H1 (cell line): Measurements from ENCODE around the gene TTI1. TPM values are rescaled to one million over a fixed set of nuclear protein-coding genes. Genes with fewer than 3 reads are reported as not detected.

ENCODE experiments used
- CTCF ChIA-PET: fragments of 300-600 bp; sonication (Branson Sonifier 250); formaldehyde crosslinking; loops from one replicate; lab custom pipeline; 2021; ENCODE audit not compliant: partially characterized antibody; lab: Charles Lee
- POLR2A ChIA-PET: fragments of 300-600 bp; sonication (Branson Sonifier 250); formaldehyde crosslinking; loops from one replicate; lab custom pipeline; 2021; ENCODE audit warnings: inconsistent platforms; ENCODE audit not compliant: partially characterized antibody; lab: Charles Lee
- DNase-seq, 2 experiments: peaks; one replicate each; pipeline versions ENCODE4 v3.0.0 to v3.0.0-alpha.2; 2010 to 2022; ENCODE audit warnings: low spot score in 2 of 2, low read depth in 1 of 2, mixed read lengths in 1 of 2
- FAIRE-seq: peaks from 2 replicates; lab custom pipeline; 2011; peaks lifted over from hg19 to GRCh38; lab: Jason Lieb, UNC
- H2AFZ ChIP-seq: 2 replicates; pipeline ENCODE4 v1.8.1; 2012; ENCODE audit warnings: low read length, inconsistent platforms
- H2AK5ac ChIP-seq: 2 replicates; pipeline ENCODE4 v1.6.1; 2013; ENCODE audit warnings: low read depth, low read length
- H2BK120ac ChIP-seq: replicated peaks from 2 replicates; pipeline ENCODE3; 2013; ENCODE audit warnings: low read depth, low read length, inconsistent platforms
- H2BK12ac ChIP-seq: 2 replicates; pipeline ENCODE4 v1.6.1; 2013; ENCODE audit warnings: low read depth, low read length
- H2BK15ac ChIP-seq: 2 replicates; pipeline ENCODE4 v1.6.1; 2013; ENCODE audit warnings: low read length
- H2BK20ac ChIP-seq: 2 replicates; pipeline ENCODE4 v1.6.1; 2013; ENCODE audit warnings: low read length
- H2BK5ac ChIP-seq: 2 replicates; pipeline ENCODE4 v1.6.1; 2013; ENCODE audit warnings: low read depth, low read length
- H3K14ac ChIP-seq: 2 replicates; pipeline ENCODE4 v1.6.1; 2013; ENCODE audit warnings: inconsistent platforms; ENCODE audit not compliant: insufficient read length
- H3K18ac ChIP-seq: 2 replicates; pipeline ENCODE4 v1.6.1; 2013; ENCODE audit warnings: low read length; ENCODE audit errors: extremely low read depth
- H3K23ac ChIP-seq: 2 replicates; pipeline ENCODE4 v1.6.1; 2013; ENCODE audit warnings: inconsistent platforms; ENCODE audit not compliant: insufficient read length
- H3K23me2 ChIP-seq: 2 replicates; pipeline ENCODE4 v1.6.1; 2013; ENCODE audit warnings: low read depth, low read length
- H3K27ac ChIP-seq: 2 replicates; pipeline ENCODE4 v1.6.1; 2011; ENCODE audit warnings: low read depth, low read length, inconsistent platforms
- H3K27me3 ChIP-seq, 4 experiments: replicated peaks in 1 of 4; 1 replicate in 1 of 4; 2 replicates in 3 of 4; pipeline versions ENCODE4 v1.6.1 to v1.8.1; 2011 to 2013; ENCODE audit warnings: low read length in 3 of 4, mild to moderate bottlenecking in 3 of 4, inconsistent platforms in 2 of 4, mixed read lengths in 2 of 4, moderate library complexity in 1 of 4; ENCODE audit not compliant: control insufficient read depth in 3 of 4, insufficient read depth in 3 of 4; ENCODE audit errors: extremely low read depth in 1 of 4
- H3K36me3 ChIP-seq, 4 experiments: 2 replicates each; pipeline versions ENCODE4 v1.6.1 to v1.8.1; 2011 to 2013; ENCODE audit warnings: mild to moderate bottlenecking in 4 of 4, low read length in 3 of 4, moderate library complexity in 2 of 4, control low read depth in 1 of 4, inconsistent platforms in 1 of 4; ENCODE audit not compliant: insufficient read depth in 4 of 4, control insufficient read depth in 2 of 4
- H3K4ac ChIP-seq: replicated peaks from 2 replicates; pipeline ENCODE3; 2013; ENCODE audit warnings: low read length, low read depth, mixed read lengths, inconsistent platforms; ENCODE audit not compliant: insufficient read length
- H3K4me1 ChIP-seq, 4 experiments: replicated peaks in 1 of 4; 1 replicate in 1 of 4; 2 replicates in 3 of 4; pipeline versions ENCODE4 v1.6.1 to v1.8.1; 2011 to 2013; ENCODE audit warnings: low read length in 3 of 4, inconsistent platforms in 2 of 4, mixed read lengths in 1 of 4; ENCODE audit not compliant: insufficient read depth in 4 of 4, control insufficient read depth in 3 of 4
- H3K4me2 ChIP-seq, 2 experiments: 2 replicates each; pipeline versions ENCODE4 v1.6.1 to v1.8.1; 2011 to 2013; ENCODE audit warnings: low read depth in 2 of 2, low read length in 2 of 2, control low read depth in 1 of 2, inconsistent platforms in 1 of 2, mild to moderate bottlenecking in 1 of 2; ENCODE audit not compliant: insufficient read depth in 1 of 2
- H3K4me3 ChIP-seq, 4 experiments: fragments of 200-600, 300-600 bp in 1 of 4; sonication (generic), shearing (Covaris generic), sonication (Bioruptor Twin) in 1 of 4; 2 replicates each; pipeline versions ENCODE4 v1.5.1 to v1.8.1; 2011 to 2016; ENCODE audit warnings: low read length in 4 of 4, low read depth in 3 of 4, control low read depth in 2 of 4, inconsistent platforms in 2 of 4, mild to moderate bottlenecking in 2 of 4, mixed read lengths in 1 of 4, moderate library complexity in 1 of 4; ENCODE audit not compliant: insufficient read depth in 2 of 4; ENCODE audit errors: extremely low read depth in 1 of 4
- H3K56ac ChIP-seq: replicated peaks from 2 replicates; pipeline ENCODE3; 2013; ENCODE audit warnings: low read depth, mild to moderate bottlenecking, mixed read lengths, low read length, inconsistent platforms; ENCODE audit not compliant: insufficient read length
- H3K79me1 ChIP-seq: 2 replicates; pipeline ENCODE4 v1.6.1; 2013; ENCODE audit warnings: low read depth, low read length, control low read depth
- H3K79me2 ChIP-seq, 2 experiments: 2 replicates each; pipeline versions ENCODE4 v1.6.1 to v1.8.1; 2012 to 2013; ENCODE audit warnings: low read length in 2 of 2, mild to moderate bottlenecking in 2 of 2, inconsistent platforms in 1 of 2; ENCODE audit not compliant: insufficient read depth in 2 of 2, control insufficient read depth in 1 of 2
- H3K9ac ChIP-seq, 4 experiments: replicated peaks in 1 of 4; 1 replicate in 1 of 4; 2 replicates in 3 of 4; pipeline versions ENCODE4 v1.6.1 to v1.8.1; 2011 to 2013; ENCODE audit warnings: low read depth in 3 of 4, low read length in 3 of 4, control low read depth in 2 of 4, mild to moderate bottlenecking in 2 of 4, moderate library complexity in 2 of 4, inconsistent platforms in 1 of 4; ENCODE audit errors: extremely low read depth in 1 of 4
- H3K9me3 ChIP-seq, 2 experiments: 2 replicates each; pipeline versions ENCODE4 v1.6.1 to v1.8.1; 2012 to 2013; ENCODE audit warnings: mild to moderate bottlenecking in 2 of 2, moderate library complexity in 2 of 2, control low read depth in 1 of 2, inconsistent platforms in 1 of 2, low read depth in 1 of 2, low read length in 1 of 2, mixed read lengths in 1 of 2; ENCODE audit not compliant: insufficient read depth in 2 of 2
- H4K20me1 ChIP-seq, 2 experiments: replicated peaks in 1 of 2; 2 replicates each; pipeline versions ENCODE3 to v1.8.1; 2011 to 2013; ENCODE audit warnings: inconsistent platforms in 2 of 2, low read length in 2 of 2, mild to moderate bottlenecking in 1 of 2; ENCODE audit not compliant: insufficient read depth in 2 of 2, control insufficient read depth in 1 of 2
- H4K5ac ChIP-seq: 2 replicates; pipeline ENCODE4 v1.6.1; 2013; ENCODE audit warnings: low read length, low read depth, mixed read lengths, inconsistent platforms; ENCODE audit not compliant: insufficient read length
- H4K8ac ChIP-seq: 2 replicates; pipeline ENCODE4 v1.8.0; 2013; ENCODE audit warnings: mild to moderate bottlenecking, moderate library complexity, low read length, inconsistent platforms; ENCODE audit not compliant: insufficient read depth; ENCODE audit errors: extremely low read depth
- H4K91ac ChIP-seq: replicated peaks from 2 replicates; pipeline ENCODE3; 2013; ENCODE audit warnings: low read length, mixed read lengths, inconsistent platforms; ENCODE audit not compliant: insufficient read length
- GABPA ChIP-seq: IDR thresholded peaks from 2 replicates; pipeline ENCODE4 v1.6.1; 2011; ENCODE audit warnings: mild to moderate bottlenecking, low read length, moderate library complexity, borderline replicate concordance; ENCODE audit not compliant: insufficient read depth
- MAFK ChIP-seq: IDR thresholded peaks from 2 replicates; pipeline ENCODE4 v1.6.1; 2012; ENCODE audit warnings: low read depth, mild to moderate bottlenecking, improper control_type of control experiment, low read length
- PHF8 ChIP-seq: fragments of 200-600 bp; sonication (generic); conservative IDR thresholded peaks from 2 replicates; pipeline ENCODE4 v1.7.1; 2012; ENCODE audit warnings: low read depth, mild to moderate bottlenecking, inconsistent platforms, low read length, moderate library complexity
- RAD21 ChIP-seq, 2 experiments: IDR thresholded peaks in 1 of 2; conservative IDR thresholded peaks in 1 of 2; 2 replicates each; pipeline ENCODE4 v1.6.1; 2011; ENCODE audit warnings: low read depth in 2 of 2, low read length in 2 of 2, improper control_type of control experiment in 1 of 2, inconsistent platforms in 1 of 2, mild to moderate bottlenecking in 1 of 2, moderate library complexity in 1 of 2
- WGBS, 2 experiments: shearing (Covaris generic) in 1 of 2; methylation state at CpG; one replicate each; pipeline versions ENCODE4 v1.1.6 to v1.1.7; 2013 to 2015; ENCODE audit warnings: low lambda C conversion rate in 2 of 2, mixed read lengths in 2 of 2, inconsistent platforms in 1 of 2, low coverage in 1 of 2, missing lambda C conversion rate in 1 of 2; ENCODE audit not compliant: insufficient replicate concordance in 2 of 2, insufficient coverage in 1 of 2, insufficient read length in 1 of 2; ENCODE audit errors: extremely low coverage in 1 of 2, missing lambda C conversion rate in 1 of 2; 5-methylcytosine and 5-hydroxymethylcytosine counted together
- polyA plus RNA-seq, 7 experiments: library from polyadenylated mRNA; depleted of rRNA in 3 of 7; stranded (reverse) in 5 of 7; unstranded in 2 of 7; fragments of >200 nt in 5 of 7; fragments of 200-250 nt in 2 of 7; gene quantifications; 1 replicate in 5 of 7; 2 replicates in 1 of 7; 4 replicates in 1 of 7; pipeline versions ENCODE4 v1.2.1 to v1.2.3, GENCODE V29; 2011 to 2013; ENCODE audit warnings: missing spikeins in 2 of 7, mixed read lengths in 2 of 7
- total RNA-seq: library from RNA; stranded (reverse); fragmentation: NEBNext Ultra II Directional; extraction: Animal tissue kit (Norgen Biotek cat#: 25700); gene quantifications from 2 replicates; pipeline ENCODE4 v1.2.1, GENCODE V29; 2021
- TF ChIP-seq, protein P1 (sequence below), 3 experiments: IDR thresholded peaks; 1 replicate in 2 of 3; 2 replicates in 1 of 3; pipeline versions ENCODE4 v1.5.1 to v1.6.1; 2011; ENCODE audit warnings: low read length in 3 of 3, mild to moderate bottlenecking in 3 of 3, inconsistent platforms in 2 of 3, low read depth in 1 of 3, moderate library complexity in 1 of 3; ENCODE audit not compliant: insufficient read depth in 1 of 3; ENCODE audit errors: control extremely low read depth in 1 of 3

Gene TTI1
- total and polyA plus RNA-seq, 2 of the 8 experiments (the other 6 are each of a cell fraction or from before 2014, with no cell fraction given): 34.1 to 47.0 TPM

DNA sequence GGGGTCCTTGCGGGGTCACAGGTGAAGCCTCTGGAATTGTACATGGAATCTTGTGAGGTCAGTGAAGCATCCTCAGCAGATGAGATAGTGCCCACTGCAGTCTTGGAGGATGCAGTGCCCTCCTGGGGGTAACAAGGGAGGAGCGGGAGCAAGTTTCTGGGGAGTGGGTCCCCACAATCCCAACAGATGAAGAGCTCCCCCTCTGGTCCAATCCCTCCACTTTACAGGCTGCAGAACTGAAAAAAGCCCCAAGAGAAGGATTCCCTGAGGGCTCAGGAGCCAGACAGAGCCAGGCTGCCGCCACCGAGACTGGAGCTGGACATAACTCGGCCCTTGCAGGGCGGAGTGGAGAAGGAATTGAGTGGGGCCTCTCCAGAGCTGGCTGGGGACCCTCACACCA, 52.4 kb downstream of the TTI1 start:
- Histone ChIP-seq H3K56ac (no peak overlapping the region), H2BK120ac (no peak overlapping the region), H3K4me1 (peaks cover 0 to 6% (median 3%) of the 10 kb centered on the region in 4 experiments; a peak in 5 of 7 replicates), H3K23me2 (no peaks in the 10 kb centered on the region; the same call in none of the 2 replicates), H2AK5ac (no peak overlapping the region), H4K91ac (no peak overlapping the region), H3K79me1 (no peaks in the 10 kb centered on the region), H3K36me3 (0 out of 8 replicates have a peak, but pooled peaks cover 0 to 5% (median 0%) of the 10 kb centered on the region in 4 experiments), H3K4me2 (no peak overlapping the region), H3K18ac (no peak overlapping the region), H3K79me2 (no peaks in the 10 kb centered on the region), H3K4me3 (no peak overlapping the region), H2BK12ac (no peak overlapping the region), H4K5ac (no peak overlapping the region), H3K27me3 (no peaks in the 10 kb centered on the region; a peak in 1 of 7 replicates), H4K20me1 (peaks cover 3 to 5% of the 10 kb centered on the region in 2 experiments), H3K4ac (no peak overlapping the region), H3K9me3 (no peaks in the 10 kb centered on the region), H2BK5ac (no peak overlapping the region), H3K23ac (no peak overlapping the region), H3K9ac (no peak overlapping the region), H2BK15ac (no peak overlapping the region), H3K27ac (no peak overlapping the region), H2AFZ (no peak overlapping the region), H2BK20ac (no peak overlapping the region), H3K14ac (no peak overlapping the region), H4K8ac (no peak overlapping the region)
- ChIA-PET POLR2A (interaction anchor here (1.1 to 2.2 kb wide), 3 partner anchors 15 to 49 kb away, joined by 4 to 8 read pairs (median 4); no protein-coding TSS in a partner anchor), CTCF (interaction anchor here (1.0 to 4.0 kb wide), 17 partner anchors 11 to 267 kb away, joined by 3 to 25 read pairs (median 5); partner anchors contain the start of gene VSTM2L)
- no peak for DNase-seq
- FAIRE-seq: no peak
- no peak for TF ChIP-seq PHF8
- TF ChIP-seq GABPA: 0 out of 2 replicates have a peak, but pooled peaks have one; percentile 50
- TF ChIP-seq, protein P1, sequence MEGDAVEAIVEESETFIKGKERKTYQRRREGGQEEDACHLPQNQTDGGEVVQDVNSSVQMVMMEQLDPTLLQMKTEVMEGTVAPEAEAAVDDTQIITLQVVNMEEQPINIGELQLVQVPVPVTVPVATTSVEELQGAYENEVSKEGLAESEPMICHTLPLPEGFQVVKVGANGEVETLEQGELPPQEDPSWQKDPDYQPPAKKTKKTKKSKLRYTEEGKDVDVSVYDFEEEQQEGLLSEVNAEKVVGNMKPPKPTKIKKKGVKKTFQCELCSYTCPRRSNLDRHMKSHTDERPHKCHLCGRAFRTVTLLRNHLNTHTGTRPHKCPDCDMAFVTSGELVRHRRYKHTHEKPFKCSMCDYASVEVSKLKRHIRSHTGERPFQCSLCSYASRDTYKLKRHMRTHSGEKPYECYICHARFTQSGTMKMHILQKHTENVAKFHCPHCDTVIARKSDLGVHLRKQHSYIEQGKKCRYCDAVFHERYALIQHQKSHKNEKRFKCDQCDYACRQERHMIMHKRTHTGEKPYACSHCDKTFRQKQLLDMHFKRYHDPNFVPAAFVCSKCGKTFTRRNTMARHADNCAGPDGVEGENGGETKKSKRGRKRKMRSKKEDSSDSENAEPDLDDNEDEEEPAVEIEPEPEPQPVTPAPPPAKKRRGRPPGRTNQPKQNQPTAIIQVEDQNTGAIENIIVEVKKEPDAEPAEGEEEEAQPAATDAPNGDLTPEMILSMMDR (IDR thresholded peaks at IDR 0.05; ENCODE audit: control extremely low read depth in 1 of 3, insufficient read depth in 1 of 3, low read depth in 1 of 3, low read length in 3 of 3): peak; percentile 31 to 46 (median 35)
- peak; percentile 47 to 63 for TF ChIP-seq RAD21 (IDR thresholded peaks at IDR 0.05 in 1 of 2, conservative IDR thresholded peaks at IDR 0.05 in 1 of 2; ENCODE audit: low read depth in 2 of 2, low read length in 2 of 2)
- no peak for TF ChIP-seq MAFK
- WGBS, 2 experiments: 69% methylated on average over 6 of the region's 6 CpGs; no CpG with 5 or more reads in 1 of the 2 experiments
